SU-DHL-6 (cell line): Measurements from ENCODE around the gene UNC5C.

Source experiments
- H2AFZ ChIP-seq: fragments of 200-600 bp; sonication (generic); 2 replicates; pipeline ENCODE4 v1.6.1; 2014; ENCODE audit warnings: low read depth, mild to moderate bottlenecking, moderate library complexity, mixed read lengths, antibody characterized with exemption, low read length; ENCODE audit not compliant: severe bottlenecking
- H3F3A ChIP-seq: fragments of 200-600 bp; shearing (Covaris generic); 2 replicates; pipeline ENCODE4 v1.6.0; 2016; ENCODE audit warnings: antibody characterized with exemption, mild to moderate bottlenecking; ENCODE audit not compliant: insufficient read depth
- H3K27ac ChIP-seq: fragments of 200-600 bp; sonication (generic); 2 replicates; pipeline ENCODE4 v1.5.1; 2016; ENCODE audit warnings: low read depth, mild to moderate bottlenecking, low read length, moderate library complexity, mixed read lengths
- H3K27me3 ChIP-seq: fragments of 200-600 bp; sonication (generic), shearing (Covaris generic); 2 replicates; pipeline ENCODE4 v1.6.0; 2014; ENCODE audit warnings: mild to moderate bottlenecking, low read length
- H3K36me3 ChIP-seq: fragments of 200-600 bp; sonication (generic); 2 replicates; pipeline ENCODE4 v1.6.1; 2014; ENCODE audit warnings: mild to moderate bottlenecking, low read length, mixed read lengths
- H3K4me2 ChIP-seq: fragments of 300-600, 200-600 bp; shearing (Covaris generic), sonication (generic); 2 replicates; pipeline ENCODE4 v1.6.0; 2014; ENCODE audit warnings: low read length, low read depth, mild to moderate bottlenecking; ENCODE audit not compliant: poor library complexity, severe bottlenecking
- H3K4me3 ChIP-seq: fragments of 200-600 bp; sonication (generic); 2 replicates; pipeline ENCODE4 v1.5.1; 2014; ENCODE audit warnings: antibody characterized with exemption, low read length, mild to moderate bottlenecking, mixed read lengths; ENCODE audit not compliant: insufficient read depth, poor library complexity, severe bottlenecking
- H3K79me2 ChIP-seq: fragments of 200-600 bp; sonication (generic); 2 replicates; pipeline ENCODE4 v1.6.1; 2014; ENCODE audit warnings: mild to moderate bottlenecking, low read length, moderate library complexity; ENCODE audit not compliant: insufficient read depth
- H3K9ac ChIP-seq: fragments of 200-600 bp; sonication (generic); 2 replicates; pipeline ENCODE4 v1.7.0; 2014; ENCODE audit warnings: mild to moderate bottlenecking, low read length
- H3K9me2 ChIP-seq: fragments of 200-600 bp; sonication (generic); replicated peaks from 2 replicates; pipeline ENCODE4 v1.6.1; 2014; ENCODE audit warnings: low read length; ENCODE audit not compliant: insufficient read depth
- H3K9me3 ChIP-seq: fragments of 200-600 bp; sonication (generic); 2 replicates; pipeline ENCODE4 v1.6.1; 2014; ENCODE audit warnings: low read length, mixed read lengths; ENCODE audit not compliant: insufficient read depth
- H4K20me1 ChIP-seq: fragments of 200-600 bp; sonication (generic); 2 replicates; pipeline ENCODE4 v1.6.1; 2014; ENCODE audit warnings: low read depth, mild to moderate bottlenecking, antibody characterized with exemption, low read length, moderate library complexity, mixed read lengths
- CTCF ChIP-seq: fragments of 200-600 bp; sonication (generic); IDR thresholded peaks from one replicate; pipeline ENCODE4 v1.5.1; 2017; ENCODE audit warnings: antibody characterized with exemption, mild to moderate bottlenecking, low read length, moderate library complexity; ENCODE audit not compliant: insufficient read depth, poor library complexity, severe bottlenecking
- EZH2phosphoT487 ChIP-seq: fragments of 200-600 bp; sonication (generic), shearing (Covaris generic); conservative IDR thresholded peaks from 2 replicates; pipeline ENCODE4 v1.6.1; 2018; ENCODE audit warnings: mild to moderate bottlenecking, antibody characterized with exemption, low read length, moderate library complexity, mixed read lengths

Gene UNC5C

GRCh38 chr4:95515589-95515988 lies 33.2 kb downstream of the UNC5C start:
- Histone ChIP-seq H3K4me2 (no peak overlapping the region), H4K20me1 (no peaks in the 10 kb centered on the region), H2AFZ (no peak overlapping the region), H3K27me3 (no peaks in the 10 kb centered on the region), H3K9me2 (no peaks in the 10 kb centered on the region), H3K4me3 (no peak overlapping the region), H3K9ac (no peak overlapping the region), H3K36me3 (no peaks in the 10 kb centered on the region), H3K27ac (no peak overlapping the region), H3F3A (no peaks in the 10 kb centered on the region), H3K79me2 (no peaks in the 10 kb centered on the region), H3K9me3 (no peaks in the 10 kb centered on the region)
- TF ChIP-seq CTCF (no peak), EZH2phosphoT487 (no peak)

GRCh38 chr4:95513022-95513421 lies 35.8 kb downstream of the UNC5C start:
- no peak overlapping the region for H2AFZ ChIP-seq
- H3K4me3 ChIP-seq, result no peak overlapping the region
- H3K36me3 ChIP-seq, result no peaks in the 10 kb centered on the region
- no peaks in the 10 kb centered on the region for H3K9me3 ChIP-seq
- no peaks in the 10 kb centered on the region for H3K9me2 ChIP-seq
- TF ChIP-seq CTCF (no peak), EZH2phosphoT487 (no peak)
- H3K4me2 ChIP-seq, result no peak overlapping the region
- H3F3A ChIP-seq, result no peaks in the 10 kb centered on the region
- H3K27me3 ChIP-seq, result no peaks in the 10 kb centered on the region
- H4K20me1 ChIP-seq, result no peaks in the 10 kb centered on the region
- H3K27ac ChIP-seq, result no peak overlapping the region
- no peaks in the 10 kb centered on the region for H3K79me2 ChIP-seq
- H3K9ac ChIP-seq, result no peak overlapping the region

- TF ChIP-seq EZH2phosphoT487, result no peak
Measured at GRCh38 chr4:95511477-95511876, 37.3 kb downstream of the UNC5C start.

GRCh38 chr4:95510877-95511276 lies 37.9 kb downstream of the UNC5C start:
- no peaks in the 10 kb centered on the region for H3K79me2 ChIP-seq
- no peak overlapping the region for H3K4me2 ChIP-seq
- H3K9ac ChIP-seq, result no peak overlapping the region
- no peaks in the 10 kb centered on the region for H3K36me3 ChIP-seq
- H4K20me1 ChIP-seq, result no peaks in the 10 kb centered on the region
- no peak overlapping the region for H3K4me3 ChIP-seq
- no peaks in the 10 kb centered on the region for H3K27me3 ChIP-seq
- no peak overlapping the region for H3K27ac ChIP-seq
- H3K9me2 ChIP-seq, result no peaks in the 10 kb centered on the region
- TF ChIP-seq EZH2phosphoT487, result no peak
- TF ChIP-seq CTCF, result no peak
- H2AFZ ChIP-seq, result no peak overlapping the region
- no peaks in the 10 kb centered on the region for H3F3A ChIP-seq
- H3K9me3 ChIP-seq, result no peaks in the 10 kb centered on the region

More at GRCh38 chr4:95511477-95511876, 37.3 kb downstream of the UNC5C start:
- H3K9me2 ChIP-seq, result no peaks in the 10 kb centered on the region
- H3K9me3 ChIP-seq, result no peaks in the 10 kb centered on the region
- H4K20me1 ChIP-seq, result no peaks in the 10 kb centered on the region
- no peak overlapping the region for H3K4me3 ChIP-seq
- no peak overlapping the region for H3K27ac ChIP-seq
- no peaks in the 10 kb centered on the region for H3K27me3 ChIP-seq
- H2AFZ ChIP-seq, result no peak overlapping the region
- H3K4me2 ChIP-seq, result no peak overlapping the region
- no peaks in the 10 kb centered on the region for H3K36me3 ChIP-seq
- no peaks in the 10 kb centered on the region for H3F3A ChIP-seq
- H3K9ac ChIP-seq, result no peak overlapping the region
- H3K79me2 ChIP-seq, result no peaks in the 10 kb centered on the region
